Fibroblast of mammary gland (primary cell): ENCODE results near the gene DUSP22.

ENCODE experiments used
- DNase-seq: peaks from one replicate; pipeline ENCODE4 v3.0.0-alpha.2; 2010; ENCODE audit warnings: low read depth
- H3K4me3 ChIP-seq: 2 replicates; pipeline ENCODE4 v1.5.1; 2011; ENCODE audit warnings: low read depth, mild to moderate bottlenecking, low read length, moderate library complexity; ENCODE audit not compliant: control insufficient read depth
- TF ChIP-seq, protein P1 (sequence below): conservative IDR thresholded peaks from 2 replicates; pipeline ENCODE4 v1.5.1; 2011; ENCODE audit warnings: low read depth, low read length, inconsistent platforms; ENCODE audit not compliant: control insufficient read depth, insufficient read depth

The DUSP22 gene

DNA sequence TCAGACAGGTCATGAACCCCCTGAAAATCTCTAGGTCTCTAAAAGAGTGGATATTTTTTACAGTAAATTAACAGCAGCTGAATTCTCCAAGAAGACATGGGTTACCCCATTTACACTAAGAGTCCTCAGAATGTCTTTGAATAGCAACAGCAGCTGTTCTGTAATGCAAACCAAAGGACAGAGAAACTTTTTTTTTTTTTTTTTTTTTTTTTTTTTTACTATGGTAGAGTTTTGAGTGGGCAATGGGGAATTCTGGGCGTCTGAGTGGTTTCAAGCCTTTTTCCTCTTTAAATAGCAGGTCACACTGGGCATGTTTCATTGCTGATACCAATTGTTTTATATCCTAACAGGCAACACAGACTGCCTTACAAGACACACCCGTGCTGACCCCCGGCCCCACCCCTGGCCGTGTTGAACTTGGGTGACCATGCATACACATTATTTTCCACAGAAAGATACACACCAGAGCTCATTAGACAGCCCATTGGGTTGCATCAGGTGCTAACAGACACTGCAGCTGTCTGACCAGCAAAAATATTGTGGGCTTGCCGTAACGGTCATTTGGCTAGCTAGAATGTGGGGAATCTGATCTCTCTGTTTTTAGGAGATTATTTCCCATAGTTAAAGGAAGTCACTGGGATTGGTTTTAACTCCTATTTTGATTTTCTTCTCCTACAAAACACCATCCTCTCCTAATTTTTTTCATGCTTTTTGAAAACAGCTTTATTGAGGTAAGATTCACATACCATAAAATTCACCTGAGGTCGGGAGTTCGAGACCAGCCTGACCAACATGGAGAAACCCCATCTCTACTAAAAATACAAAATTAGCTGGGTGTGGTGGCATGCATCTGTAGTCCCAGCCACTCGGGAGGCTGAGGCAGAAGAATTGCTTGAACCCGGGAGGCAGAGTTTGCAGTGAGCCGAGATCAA, 72.6 kb downstream of the DUSP22 start:
- no peak for DNase-seq
- H3K4me3 ChIP-seq, result no peak overlapping the region
- TF ChIP-seq, protein P1, sequence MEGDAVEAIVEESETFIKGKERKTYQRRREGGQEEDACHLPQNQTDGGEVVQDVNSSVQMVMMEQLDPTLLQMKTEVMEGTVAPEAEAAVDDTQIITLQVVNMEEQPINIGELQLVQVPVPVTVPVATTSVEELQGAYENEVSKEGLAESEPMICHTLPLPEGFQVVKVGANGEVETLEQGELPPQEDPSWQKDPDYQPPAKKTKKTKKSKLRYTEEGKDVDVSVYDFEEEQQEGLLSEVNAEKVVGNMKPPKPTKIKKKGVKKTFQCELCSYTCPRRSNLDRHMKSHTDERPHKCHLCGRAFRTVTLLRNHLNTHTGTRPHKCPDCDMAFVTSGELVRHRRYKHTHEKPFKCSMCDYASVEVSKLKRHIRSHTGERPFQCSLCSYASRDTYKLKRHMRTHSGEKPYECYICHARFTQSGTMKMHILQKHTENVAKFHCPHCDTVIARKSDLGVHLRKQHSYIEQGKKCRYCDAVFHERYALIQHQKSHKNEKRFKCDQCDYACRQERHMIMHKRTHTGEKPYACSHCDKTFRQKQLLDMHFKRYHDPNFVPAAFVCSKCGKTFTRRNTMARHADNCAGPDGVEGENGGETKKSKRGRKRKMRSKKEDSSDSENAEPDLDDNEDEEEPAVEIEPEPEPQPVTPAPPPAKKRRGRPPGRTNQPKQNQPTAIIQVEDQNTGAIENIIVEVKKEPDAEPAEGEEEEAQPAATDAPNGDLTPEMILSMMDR, result no peak

GRCh38 chr6:365835-366234, 73.5 kb downstream of the DUSP22 start:
- TF ChIP-seq, protein P1, result no peak
- H3K4me3 ChIP-seq, result no peak overlapping the region
- no peak for DNase-seq

DNA sequence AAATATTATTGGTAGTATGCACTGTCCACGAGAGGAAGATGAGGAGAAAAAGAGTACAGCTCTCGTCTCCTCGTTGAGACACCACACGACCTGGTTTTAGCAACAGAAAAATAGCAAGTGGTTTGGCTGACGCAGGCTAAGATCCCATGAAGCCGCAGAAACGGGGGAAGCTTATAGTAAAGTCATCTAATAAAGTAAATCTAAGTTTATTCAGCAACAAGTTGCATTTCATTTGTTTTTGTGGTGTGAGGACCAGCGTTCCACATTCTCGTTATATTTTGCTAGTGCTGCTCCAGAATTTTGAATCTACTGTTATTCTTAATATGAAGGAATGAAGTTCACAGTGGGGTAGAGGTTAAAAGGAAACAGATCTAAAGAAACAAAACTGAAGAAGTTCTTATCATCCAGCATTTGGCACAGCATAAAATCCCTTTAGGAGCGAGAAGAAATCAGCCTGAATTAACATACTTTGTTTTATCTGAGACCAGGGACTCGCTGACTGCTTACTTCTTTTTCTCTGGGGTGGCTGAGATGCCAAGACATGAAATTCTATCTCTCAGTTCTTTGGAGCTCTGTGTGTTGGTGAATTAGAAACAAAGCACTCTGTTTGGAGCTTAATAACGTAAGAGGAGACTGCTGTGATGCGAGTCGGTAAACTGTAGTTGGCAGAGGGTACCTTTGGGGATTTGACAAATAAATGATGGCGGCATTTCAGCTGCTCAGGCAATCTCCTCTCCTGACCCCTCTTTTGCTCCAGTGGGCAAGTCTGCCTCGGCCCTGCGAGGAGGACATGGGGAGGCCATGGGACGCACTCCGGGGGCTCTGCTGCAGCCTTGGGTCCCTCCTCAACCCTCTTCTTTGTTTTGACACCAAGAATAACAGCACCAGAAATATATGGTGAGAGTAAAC, 74.4 kb downstream of the DUSP22 start:
- H3K4me3 ChIP-seq, result no peak overlapping the region
- TF ChIP-seq, protein P1, result no peak
- DNase-seq, result peak; percentile 12

- TF ChIP-seq, protein P1, result no peak
- DNase-seq, result no peak
- no peak overlapping the region for H3K4me3 ChIP-seq
Measured at GRCh38 chr6:367298-367794, 75.1 kb downstream of the DUSP22 start.

DNA sequence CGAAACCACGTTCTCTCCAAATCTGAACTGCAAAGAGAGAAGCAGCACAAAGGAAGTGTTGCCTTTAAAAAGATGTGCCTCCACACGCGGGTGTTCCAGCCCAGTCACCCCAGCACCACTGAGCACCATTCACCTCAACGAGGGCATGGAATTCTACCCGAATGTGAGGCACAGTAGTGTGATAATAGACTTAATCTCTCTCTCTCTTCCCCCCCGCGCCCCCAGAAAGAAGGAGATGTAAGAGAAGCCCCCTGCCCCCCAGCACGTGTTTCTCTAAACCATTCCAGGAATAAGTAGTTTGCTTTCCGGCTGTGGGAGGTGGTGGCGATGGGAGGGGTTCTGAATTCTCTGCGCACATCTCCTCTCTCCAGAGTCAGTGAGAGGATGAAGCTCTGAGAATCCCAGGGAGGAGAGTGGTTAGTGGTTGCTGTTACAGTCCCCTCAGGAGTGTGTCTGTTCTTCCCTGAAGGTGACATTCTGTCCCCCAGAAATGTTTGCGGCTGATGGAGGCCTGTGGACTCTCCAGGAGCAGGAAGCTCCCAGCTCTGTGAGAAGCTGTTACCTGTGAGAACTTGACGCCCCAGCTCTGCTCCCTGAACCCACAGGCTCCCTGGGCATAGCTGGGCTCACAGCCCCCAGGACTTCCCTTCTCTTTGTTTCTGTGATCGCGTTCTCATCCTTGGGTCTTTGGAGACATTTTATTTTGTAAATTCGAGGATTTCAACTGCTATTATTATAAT, 75.8 kb downstream of the DUSP22 start:
- DNase-seq, result no peak
- no peak overlapping the region for H3K4me3 ChIP-seq
- TF ChIP-seq, protein P1, result no peak
